ENCODE measurements around the gene NRXN3. TPM values are rescaled to one million over a fixed set of nuclear protein-coding genes. Genes with fewer than 3 reads are reported as not detected.

Gene NRXN3
- total and polyA plus RNA-seq, 2 donors (not counting 1 experiment from before 2014, with no cell fraction given), result not detected

DNA sequence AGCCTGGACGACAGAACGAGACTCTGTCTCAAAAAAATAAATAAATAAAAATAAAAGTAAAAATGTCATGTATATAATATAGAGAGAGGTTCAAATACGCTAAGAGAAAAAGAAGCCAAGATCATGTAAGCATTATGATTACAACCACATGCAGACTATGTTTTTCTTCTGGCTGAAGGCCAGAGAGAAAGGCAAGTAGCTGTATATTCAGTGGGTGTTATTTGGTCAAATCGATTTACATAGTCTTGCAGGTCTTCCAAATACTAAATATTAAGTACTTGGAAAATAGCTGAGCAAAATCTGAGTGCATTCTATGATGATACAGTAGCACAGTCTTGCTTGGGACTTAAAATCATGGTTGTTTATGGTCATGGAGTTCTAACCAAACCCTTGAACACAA is 1283.1 kb downstream of the NRXN3 start:
- H3K27me3 Mint-ChIP-seq, result no peaks in the 10 kb centered on the region
- Histone ChIP-seq H3K4me2 (replicated peaks; ENCODE audit: low read depth, low read length, poor library complexity, severe bottlenecking) (no peak overlapping the region), H4K20me1 (ENCODE audit: control insufficient read depth, insufficient read depth, low read length, poor library complexity, severe bottlenecking) (no peaks in the 10 kb centered on the region), H3K27me3 (replicated peaks in 1 of 4; ENCODE audit: control extremely low read depth in 1 of 4, control insufficient read depth in 3 of 4, insufficient read depth in 4 of 4, low read length in 3 of 4) (no peaks in the 10 kb centered on the region), H3K4me1 (ENCODE audit: control insufficient read depth in 2 of 2, insufficient read depth in 2 of 2, low read length in 2 of 2) (no peaks in the 10 kb centered on the region), H3K9ac (ENCODE audit: low read length) (no peak overlapping the region), H3K4me3 (ENCODE audit: control extremely low read depth in 1 of 5, extremely low read depth in 1 of 5, insufficient read depth in 1 of 5, low read depth in 2 of 5, low read length in 4 of 5) (no peak overlapping the region), H3K9me3 (ENCODE audit: control extremely low read depth in 1 of 3, control insufficient read depth in 2 of 3, insufficient read depth in 1 of 3, low read length in 2 of 3) (no peaks in the 10 kb centered on the region), H3K27ac (ENCODE audit: low read length in 2 of 2) (no peak overlapping the region), H2AFZ (ENCODE audit: insufficient read depth, low read depth, low read length, poor library complexity, severe bottlenecking) (no peak overlapping the region), H3K36me3 (replicated peaks in 1 of 2; ENCODE audit: control extremely low read depth in 1 of 2, control insufficient read depth in 1 of 2, extremely low read depth in 1 of 2, insufficient read depth in 2 of 2, low read length in 1 of 2) (no peaks in the 10 kb centered on the region), H3K79me2 (ENCODE audit: control insufficient read depth, insufficient read depth, low read length) (no peaks in the 10 kb centered on the region)
- H3K4me3 Mint-ChIP-seq, result no peak overlapping the region
- intact Hi-C loops (cut with micrococcal nuclease), result no loop called here
- POLR2A ChIA-PET, result no interaction called here
- ATAC-seq (ENCODE audit: low read depth) (no peak), DNase-seq (no peak)
- TF ChIP-seq EZH2 (IDR thresholded peaks at IDR 0.05; ENCODE audit: borderline replicate concordance, insufficient read depth, low read depth, low read length, poor library complexity, severe bottlenecking), result no peak
- TF ChIP-seq, protein P1, sequence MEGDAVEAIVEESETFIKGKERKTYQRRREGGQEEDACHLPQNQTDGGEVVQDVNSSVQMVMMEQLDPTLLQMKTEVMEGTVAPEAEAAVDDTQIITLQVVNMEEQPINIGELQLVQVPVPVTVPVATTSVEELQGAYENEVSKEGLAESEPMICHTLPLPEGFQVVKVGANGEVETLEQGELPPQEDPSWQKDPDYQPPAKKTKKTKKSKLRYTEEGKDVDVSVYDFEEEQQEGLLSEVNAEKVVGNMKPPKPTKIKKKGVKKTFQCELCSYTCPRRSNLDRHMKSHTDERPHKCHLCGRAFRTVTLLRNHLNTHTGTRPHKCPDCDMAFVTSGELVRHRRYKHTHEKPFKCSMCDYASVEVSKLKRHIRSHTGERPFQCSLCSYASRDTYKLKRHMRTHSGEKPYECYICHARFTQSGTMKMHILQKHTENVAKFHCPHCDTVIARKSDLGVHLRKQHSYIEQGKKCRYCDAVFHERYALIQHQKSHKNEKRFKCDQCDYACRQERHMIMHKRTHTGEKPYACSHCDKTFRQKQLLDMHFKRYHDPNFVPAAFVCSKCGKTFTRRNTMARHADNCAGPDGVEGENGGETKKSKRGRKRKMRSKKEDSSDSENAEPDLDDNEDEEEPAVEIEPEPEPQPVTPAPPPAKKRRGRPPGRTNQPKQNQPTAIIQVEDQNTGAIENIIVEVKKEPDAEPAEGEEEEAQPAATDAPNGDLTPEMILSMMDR (IDR thresholded peaks at IDR 0.05), result no peak
- no peak overlapping the region for H3K27ac Mint-ChIP-seq
- peaks cover 4% of the 10 kb centered on the region for H3K9me3 Mint-ChIP-seq (ENCODE audit: insufficient read depth)
- no CpG with 5 or more reads among the region's 4 CpGs for WGBS (ENCODE audit: insufficient coverage)
- H3K4me1 Mint-ChIP-seq, result no peaks in the 10 kb centered on the region
- CTCF ChIA-PET, result no interaction called here

DNA sequence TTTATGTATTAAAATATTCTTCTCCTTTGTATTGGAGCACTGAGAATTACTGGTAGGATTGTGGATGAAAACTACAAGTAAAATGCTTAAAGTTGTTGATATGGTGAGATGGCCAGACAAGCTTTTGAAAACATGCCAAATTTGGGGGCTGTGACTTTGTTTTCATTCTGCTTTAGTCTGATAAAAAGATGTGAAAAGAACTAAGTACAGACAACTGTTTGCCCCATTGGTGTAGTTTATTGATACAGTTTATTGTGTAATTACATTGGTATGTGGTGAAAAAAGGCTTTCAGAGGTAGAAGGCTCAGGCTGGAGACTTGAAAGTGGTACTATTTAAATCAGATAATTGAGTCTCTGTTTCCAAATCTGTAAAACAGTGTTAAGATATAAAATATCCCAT is 1294.3 kb downstream of the NRXN3 start:
- no peaks in the 10 kb centered on the region for H3K9me3 Mint-ChIP-seq (ENCODE audit: insufficient read depth)
- TF ChIP-seq, protein P1 (IDR thresholded peaks at IDR 0.05), result no peak
- no peak for TF ChIP-seq EZH2 (IDR thresholded peaks at IDR 0.05; ENCODE audit: borderline replicate concordance, insufficient read depth, low read depth, low read length, poor library complexity, severe bottlenecking)

More for the DNA sequence above, 1294.3 kb downstream of the NRXN3 start:
- H3K4me3 Mint-ChIP-seq, result no peak overlapping the region
- no peak for ATAC-seq (ENCODE audit: low read depth)
- H3K9ac ChIP-seq (ENCODE audit: low read length), result no peak overlapping the region
- POLR2A ChIA-PET, result no interaction called here
- no peak overlapping the region for H2AFZ ChIP-seq (ENCODE audit: insufficient read depth, low read depth, low read length, poor library complexity, severe bottlenecking)
- no peaks in the 10 kb centered on the region for H3K4me1 Mint-ChIP-seq
- H3K9me3 ChIP-seq (ENCODE audit: control extremely low read depth in 1 of 3, control insufficient read depth in 2 of 3, insufficient read depth in 1 of 3, low read length in 2 of 3), result no peaks in the 10 kb centered on the region
- no peak overlapping the region for H3K27ac Mint-ChIP-seq
- no peaks in the 10 kb centered on the region for H3K27me3 ChIP-seq (replicated peaks in 1 of 4; ENCODE audit: control extremely low read depth in 1 of 4, control insufficient read depth in 3 of 4, insufficient read depth in 4 of 4, low read length in 3 of 4)
- H3K4me3 ChIP-seq (ENCODE audit: control extremely low read depth in 1 of 5, extremely low read depth in 1 of 5, insufficient read depth in 1 of 5, low read depth in 2 of 5, low read length in 4 of 5), result no peak overlapping the region
- H4K20me1 ChIP-seq (ENCODE audit: control insufficient read depth, insufficient read depth, low read length, poor library complexity, severe bottlenecking), result no peaks in the 10 kb centered on the region
- no peaks in the 10 kb centered on the region for H3K27me3 Mint-ChIP-seq
- DNase-seq, result no peak
- CTCF ChIA-PET, result no interaction called here
- no peak overlapping the region for H3K4me2 ChIP-seq (replicated peaks; ENCODE audit: low read depth, low read length, poor library complexity, severe bottlenecking)
- no peaks in the 10 kb centered on the region for H3K4me1 ChIP-seq (ENCODE audit: control insufficient read depth in 2 of 2, insufficient read depth in 2 of 2, low read length in 2 of 2)
- intact Hi-C loops (cut with micrococcal nuclease), result no loop called here
- no peaks in the 10 kb centered on the region for H3K79me2 ChIP-seq (ENCODE audit: control insufficient read depth, insufficient read depth, low read length)
- H3K36me3 ChIP-seq (replicated peaks in 1 of 2; ENCODE audit: control extremely low read depth in 1 of 2, control insufficient read depth in 1 of 2, extremely low read depth in 1 of 2, insufficient read depth in 2 of 2, low read length in 1 of 2), result no peaks in the 10 kb centered on the region
- H3K27ac ChIP-seq (ENCODE audit: low read length in 2 of 2), result no peak overlapping the region
